ENCODE measurements around the gene ABHD2. TPM values are rescaled to one million over a fixed set of nuclear protein-coding genes. Genes with fewer than 3 reads are reported as not detected.

ABHD2 gene
- total and polyA plus RNA-seq, 8 donors, result 7.9 to 151 (median 117) TPM

GRCh38 chr15:89108835-89109234 is 20.6 kb downstream of the ABHD2 start:
- Histone ChIP-seq H3K9me3 (no peaks in the 10 kb centered on the region), H3K36me3 (peaks cover 0 to 3% (median 0%) of the 10 kb centered on the region in 3 donors), H3K27ac (peak overlapping the region; percentile 12 to 59 (median 38)), H3K27me3 (no peaks in the 10 kb centered on the region), H3K4me3 (no peak overlapping the region), H3K4me1 (peaks cover 40 to 52% (median 47%) of the 10 kb centered on the region in 3 donors)
- no peak for TF ChIP-seq CTCF (IDR thresholded peaks at IDR 0.05)
- ATAC-seq, result no peak
- no peak for FAIRE-seq
- no peak for DNase-seq
- intact Hi-C loops (cut with DNase I), result no loop called here
- WGBS, 2 donors, result 40 to 44% methylated on average over 4 of the region's 4 CpGs

DNA sequence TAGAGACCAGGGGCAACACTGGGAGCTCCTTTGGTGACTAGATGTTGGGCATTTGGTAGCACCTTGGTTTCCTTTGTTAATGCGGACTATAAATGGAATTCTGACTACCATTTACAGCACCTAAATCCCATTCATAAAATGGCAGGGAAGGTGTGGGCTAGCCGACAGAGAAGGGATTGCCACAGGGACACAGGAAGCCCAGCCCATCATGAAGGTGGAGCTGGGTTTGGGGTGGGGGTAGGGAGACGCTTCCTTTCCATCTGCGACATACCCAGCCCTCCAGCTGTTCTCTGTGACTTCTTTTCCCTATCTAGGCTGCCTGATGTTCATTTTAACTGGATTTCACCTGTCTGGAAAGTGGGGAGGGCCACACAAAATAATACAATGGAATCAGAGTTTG is 21.0 kb downstream of the ABHD2 start:
- peak overlapping the region; percentile 12 to 59 (median 38) for H3K27ac ChIP-seq

DNA sequence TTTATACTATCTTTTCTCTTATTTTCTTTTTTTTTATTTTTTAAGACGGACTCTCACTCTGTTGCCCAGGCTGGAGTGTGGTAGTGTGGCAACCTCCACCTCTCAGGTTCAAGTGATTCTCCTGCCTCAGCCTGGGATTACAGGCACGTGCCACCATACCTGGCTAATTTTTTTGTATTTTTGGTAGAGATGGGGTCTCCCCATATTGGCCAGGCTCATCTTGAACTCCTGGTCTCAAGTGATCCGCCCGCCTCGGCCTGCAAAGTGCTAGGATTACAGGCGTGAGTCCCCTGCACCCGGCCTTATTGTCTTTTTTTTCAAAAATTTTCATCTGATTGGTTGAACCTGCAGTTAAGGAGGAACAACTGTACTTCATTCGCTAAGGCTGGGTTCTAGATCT is 21.8 kb downstream of the ABHD2 start:
- no peak for TF ChIP-seq CTCF (IDR thresholded peaks at IDR 0.05)
- Histone ChIP-seq H3K4me3 (no peak overlapping the region), H3K27ac (no peak overlapping the region), H3K27me3 (no peaks in the 10 kb centered on the region), H3K36me3 (no peaks in the 10 kb centered on the region), H3K4me1 (peaks cover 43 to 54% (median 46%) of the 10 kb centered on the region in 3 donors), H3K9me3 (no peaks in the 10 kb centered on the region)
- DNase-seq, result no peak
- no peak for ATAC-seq
- WGBS, 2 donors, result 96 to 97% methylated on average over 8 of the region's 8 CpGs
- intact Hi-C loops (cut with DNase I), result no loop called here
- no peak for FAIRE-seq

More for the DNA sequence above, 21.0 kb downstream of the ABHD2 start:
- DNase-seq (no peak), ATAC-seq (no peak), FAIRE-seq (no peak)
- Histone ChIP-seq H3K27me3 (no peaks in the 10 kb centered on the region), H3K36me3 (no peaks in the 10 kb centered on the region), H3K4me3 (no peak overlapping the region), H3K4me1 (peaks cover 41 to 54% (median 49%) of the 10 kb centered on the region in 3 donors), H3K9me3 (no peaks in the 10 kb centered on the region)
- intact Hi-C loops (cut with DNase I), result no loop called here
- TF ChIP-seq CTCF (IDR thresholded peaks at IDR 0.05), result no peak
- WGBS, 2 donors, result 58 to 77% methylated on average over 4 of the region's 4 CpGs

DNA sequence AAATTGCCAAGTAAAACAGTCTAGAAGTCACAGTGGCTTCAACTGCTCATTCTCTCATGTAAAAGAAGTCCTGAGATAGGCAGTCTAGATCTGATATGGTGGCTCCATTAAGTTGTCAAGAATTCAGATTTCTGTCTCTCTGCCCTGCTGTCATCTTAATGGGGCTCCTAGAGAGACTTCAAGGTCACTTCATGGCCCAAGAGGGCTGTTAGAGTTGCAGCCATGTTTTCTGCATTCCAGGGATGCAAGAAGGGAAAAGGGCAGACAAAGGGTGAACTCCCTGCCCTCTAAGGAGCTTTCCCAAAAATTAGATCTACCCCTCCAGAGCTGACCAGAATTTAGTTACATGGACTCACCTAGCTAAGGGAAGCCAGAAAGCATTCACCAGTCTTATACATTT is 23.1 kb downstream of the ABHD2 start:
- intact Hi-C loops (cut with DNase I), result no loop called here
- Histone ChIP-seq H3K4me1 (peaks cover 46 to 59% (median 52%) of the 10 kb centered on the region in 3 donors), H3K27ac (peak overlapping the region in 3 of 4 donors; percentile 40 to 94 (median 79)), H3K4me3 (no peak overlapping the region), H3K9me3 (no peaks in the 10 kb centered on the region), H3K36me3 (peaks cover 0 to under 1% (median 0%) of the 10 kb centered on the region in 3 donors), H3K27me3 (no peaks in the 10 kb centered on the region)
- FAIRE-seq (no peak), ATAC-seq (no peak), DNase-seq (no peak)
- TF ChIP-seq CTCF (IDR thresholded peaks at IDR 0.05), result no peak

- WGBS, 2 donors, result 48 to 79% methylated on average over 4 of the region's 4 CpGs
- Histone ChIP-seq H3K27ac (peak overlapping the region; percentile 28 to 94 (median 60)), H3K36me3 (peaks cover 0 to 6% (median 0%) of the 10 kb centered on the region in 3 donors), H3K9me3 (no peaks in the 10 kb centered on the region), H3K4me3 (no peak overlapping the region), H3K4me1 (peaks cover 50 to 65% (median 58%) of the 10 kb centered on the region in 3 donors), H3K27me3 (no peaks in the 10 kb centered on the region)
- DNase-seq (no peak), FAIRE-seq (no peak), ATAC-seq (peak in 2 of 4 donors; percentile 1 to 2)
- TF ChIP-seq CTCF (IDR thresholded peaks at IDR 0.05), result no peak
- intact Hi-C loops (cut with DNase I), result no loop called here
Observed at GRCh38 chr15:89111961-89112340, 23.7 kb downstream of the ABHD2 start.
